ENCODE measurements around the gene DUSP18.
"Not testable (repeated sequence)": the region's sequence is repeated elsewhere in the genome, so short reads cannot be mapped to it uniquely, and the experiment has no call there.

Gene DUSP18

DNA sequence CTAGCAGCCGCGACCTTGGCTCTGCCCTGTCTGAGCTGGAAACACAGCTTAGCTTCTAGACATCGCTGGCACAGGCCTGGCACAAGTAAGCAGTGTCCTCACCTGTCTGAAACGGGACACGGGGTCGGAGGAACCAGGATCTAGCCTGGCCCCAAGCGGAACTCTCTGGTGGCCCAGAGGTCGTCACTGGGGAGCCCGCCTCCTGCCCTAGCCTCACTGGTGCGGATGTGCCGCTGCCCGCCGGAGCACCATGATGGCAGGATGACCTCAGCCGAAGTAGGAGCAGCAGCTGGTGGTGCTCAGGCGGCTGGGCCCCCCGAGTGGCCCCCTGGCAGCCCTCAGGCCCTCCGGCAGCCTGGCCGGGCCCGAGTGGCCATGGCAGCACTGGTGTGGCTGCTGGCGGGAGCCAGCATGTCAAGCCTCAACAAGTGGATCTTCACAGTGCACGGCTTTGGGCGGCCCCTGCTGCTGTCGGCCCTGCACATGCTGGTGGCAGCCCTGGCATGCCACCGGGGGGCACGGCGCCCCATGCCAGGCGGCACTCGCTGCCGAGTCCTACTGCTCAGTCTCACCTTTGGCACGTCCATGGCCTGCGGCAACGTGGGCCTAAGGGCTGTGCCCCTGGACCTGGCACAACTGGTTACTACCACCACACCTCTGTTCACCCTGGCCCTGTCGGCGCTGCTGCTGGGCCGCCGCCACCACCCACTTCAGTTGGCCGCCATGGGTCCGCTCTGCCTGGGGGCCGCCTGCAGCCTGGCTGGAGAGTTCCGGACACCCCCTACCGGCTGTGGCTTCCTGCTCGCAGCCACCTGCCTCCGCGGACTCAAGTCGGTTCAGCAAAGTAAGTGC lies 31.2 kb downstream of the DUSP18 start:
- DNase-seq, result peak; percentile 30

DNA sequence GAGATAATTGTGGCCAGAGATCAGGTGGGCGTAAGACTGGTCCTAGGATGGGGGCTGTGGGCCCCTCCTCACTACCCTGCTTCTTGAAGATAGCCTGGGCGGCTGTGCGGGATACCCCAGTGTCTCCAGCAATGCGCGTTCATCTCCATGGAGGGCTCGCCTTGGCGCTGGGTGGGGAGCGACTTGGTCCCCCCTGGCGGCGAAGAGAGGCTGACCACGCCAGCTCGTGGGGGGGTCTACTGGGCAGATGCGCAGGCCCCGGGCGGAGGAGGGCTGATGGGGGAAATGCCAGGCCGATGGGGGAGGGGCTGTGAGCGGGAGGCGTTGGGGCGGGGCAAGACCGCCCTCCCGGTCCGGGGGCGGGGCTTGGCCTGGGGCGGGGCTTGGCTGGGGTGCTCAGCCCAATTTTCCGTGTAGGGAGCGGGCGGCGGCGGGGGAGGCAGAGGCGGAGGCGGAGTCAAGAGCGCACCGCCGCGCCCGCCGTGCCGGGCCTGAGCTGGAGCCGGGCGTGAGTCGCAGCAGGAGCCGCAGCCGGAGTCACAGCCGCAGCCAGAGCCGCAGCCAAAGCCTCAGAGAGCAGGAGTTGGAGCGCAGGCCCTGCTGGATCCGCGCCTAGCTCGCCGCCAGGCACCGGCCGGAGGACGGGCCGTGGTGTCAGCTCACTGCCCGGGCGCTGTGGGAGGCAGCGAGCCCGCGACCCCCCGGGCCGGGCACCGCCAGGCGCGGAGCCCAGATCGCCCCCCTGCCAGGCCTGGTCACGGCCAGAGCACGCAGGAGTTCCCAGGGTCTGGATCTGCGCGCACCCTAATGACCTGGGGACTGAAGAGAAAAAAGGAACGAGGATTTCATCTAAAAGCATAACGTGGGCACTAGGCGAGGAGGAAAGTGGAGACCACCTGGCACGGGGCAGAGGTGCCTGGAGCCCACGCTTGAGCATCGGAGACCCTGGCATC lies 32.1 kb downstream of the DUSP18 start, which contains the start of gene SLC35E4:
SLC35E4 (plus strand) TSS at position 509 of the 953 bp plus-strand sequence. CDS start 670 bp downstream, outside the sequence.
- DNase-seq, result peak; percentile 98

DNA sequence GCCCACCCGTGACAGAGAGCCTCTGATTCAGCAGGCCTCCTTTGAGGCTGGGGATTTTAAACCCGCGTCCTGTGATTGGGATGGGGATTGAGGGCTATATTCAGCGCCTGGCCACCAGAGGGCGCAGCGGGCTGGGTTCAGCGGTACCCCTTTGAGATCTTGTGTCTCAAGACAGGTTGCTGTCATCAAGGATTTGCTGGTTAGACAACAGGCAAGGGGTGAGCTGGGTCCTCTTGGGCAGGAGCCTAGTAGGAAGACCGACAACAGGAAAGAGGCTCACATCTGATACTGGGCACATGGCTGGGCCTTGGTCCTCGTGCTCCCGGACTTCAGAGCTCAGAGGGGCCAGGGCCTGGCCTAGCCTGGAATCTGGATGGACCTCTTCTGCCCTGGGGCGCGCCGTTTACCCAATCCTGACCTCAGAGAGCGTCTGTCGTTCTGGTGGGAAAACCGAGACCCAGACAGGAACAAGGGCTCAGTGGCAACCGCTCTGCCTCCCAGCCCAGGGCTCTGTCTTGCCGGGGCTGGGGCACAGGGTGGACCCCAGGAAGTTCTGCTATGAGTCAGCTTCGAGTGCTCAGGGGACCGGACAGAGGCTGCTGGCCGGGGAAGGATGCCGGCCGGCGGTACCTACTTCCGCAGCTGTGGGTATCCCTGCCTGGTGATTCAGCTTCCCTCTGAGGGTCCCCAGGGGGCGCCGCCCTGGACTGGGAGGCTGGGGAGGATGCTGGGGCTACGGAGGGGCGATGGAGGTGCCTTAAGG lies 33.0 kb downstream of the DUSP18 start:
- peak; percentile 94 for DNase-seq

DNA sequence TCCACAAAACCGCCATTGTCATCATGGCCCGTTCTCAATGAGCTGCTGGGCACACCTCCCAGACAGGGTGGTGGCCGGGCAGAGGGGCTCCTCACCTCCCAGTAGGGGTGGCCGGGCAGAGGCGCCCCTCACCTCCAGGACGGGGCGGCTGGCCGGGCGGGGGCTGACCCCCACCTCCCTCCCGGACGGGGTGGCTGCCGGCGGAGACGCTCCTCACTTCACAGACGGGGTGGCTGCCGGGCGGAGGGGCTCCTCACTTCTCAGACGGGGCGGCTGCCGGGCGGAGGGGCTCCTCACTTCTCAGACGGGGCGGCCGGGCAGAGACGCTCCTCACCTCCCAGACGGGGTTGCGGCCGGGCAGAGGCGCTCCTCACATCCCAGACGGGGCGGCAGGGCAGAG lies 36.2 kb downstream of the DUSP18 start:
- DNase-seq, result not testable (repeated sequence)

DNA sequence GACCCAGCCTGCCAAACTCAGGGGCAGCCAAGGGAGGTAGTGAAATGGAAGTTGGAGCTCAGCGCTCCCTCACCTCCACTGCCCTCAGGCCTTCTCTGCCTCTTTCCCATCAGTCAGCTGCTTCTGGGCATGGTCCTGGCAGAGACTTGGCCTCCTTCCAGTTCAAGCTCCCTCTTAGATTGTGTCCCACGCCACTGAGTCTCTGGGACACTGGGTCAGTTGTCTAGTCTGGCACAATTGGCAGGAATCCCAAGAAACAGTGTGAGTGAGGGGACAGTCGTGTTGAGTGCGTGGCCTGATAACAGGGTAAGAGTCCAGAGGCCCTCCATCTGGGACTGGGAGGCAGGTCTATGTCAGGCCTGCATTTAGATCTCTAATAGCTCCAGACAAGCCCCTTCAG lies 39.2 kb downstream of the DUSP18 start:
- no peak for DNase-seq

GRCh38 chr22:30627471-30627870 lies 40.2 kb downstream of the DUSP18 start:
- DNase-seq, result no peak

DNA sequence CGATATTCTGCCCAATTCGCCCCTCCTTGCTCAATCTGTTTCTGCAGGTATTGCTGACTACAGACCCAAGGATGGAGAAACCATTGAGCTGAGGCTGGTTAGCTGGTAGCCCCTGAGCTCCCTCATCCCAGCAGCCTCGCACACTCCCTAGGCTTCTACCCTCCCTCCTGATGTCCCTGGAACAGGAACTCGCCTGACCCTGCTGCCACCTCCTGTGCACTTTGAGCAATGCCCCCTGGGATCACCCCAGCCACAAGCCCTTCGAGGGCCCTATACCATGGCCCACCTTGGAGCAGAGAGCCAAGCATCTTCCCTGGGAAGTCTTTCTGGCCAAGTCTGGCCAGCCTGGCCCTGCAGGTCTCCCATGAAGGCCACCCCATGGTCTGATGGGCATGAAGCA lies 41.3 kb downstream of the DUSP18 start:
- no peak for DNase-seq

- not testable (repeated sequence) for DNase-seq
Measured at GRCh38 chr22:30619909-30620308, 47.8 kb downstream of the DUSP18 start.

DNA sequence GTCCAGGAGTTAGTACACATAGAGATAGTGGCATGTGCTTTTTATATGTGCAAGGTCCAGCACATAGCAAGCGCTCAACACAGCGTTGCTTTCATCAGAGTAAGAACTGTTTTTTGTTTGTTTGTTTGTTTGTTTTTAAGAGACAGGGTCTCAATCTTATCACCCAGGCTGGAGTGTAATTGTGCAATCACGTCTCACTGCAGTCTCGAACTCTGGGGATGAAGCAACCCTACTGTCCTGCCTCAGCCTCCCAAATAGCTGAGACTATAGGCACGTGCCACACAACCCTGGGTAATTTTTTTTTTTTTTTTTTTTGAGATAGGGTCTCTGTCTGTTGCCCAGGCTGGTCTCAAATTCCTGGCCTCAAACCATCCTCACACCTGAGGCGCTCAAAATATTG lies 49.9 kb downstream of the DUSP18 start:
- DNase-seq, result no peak

DNA sequence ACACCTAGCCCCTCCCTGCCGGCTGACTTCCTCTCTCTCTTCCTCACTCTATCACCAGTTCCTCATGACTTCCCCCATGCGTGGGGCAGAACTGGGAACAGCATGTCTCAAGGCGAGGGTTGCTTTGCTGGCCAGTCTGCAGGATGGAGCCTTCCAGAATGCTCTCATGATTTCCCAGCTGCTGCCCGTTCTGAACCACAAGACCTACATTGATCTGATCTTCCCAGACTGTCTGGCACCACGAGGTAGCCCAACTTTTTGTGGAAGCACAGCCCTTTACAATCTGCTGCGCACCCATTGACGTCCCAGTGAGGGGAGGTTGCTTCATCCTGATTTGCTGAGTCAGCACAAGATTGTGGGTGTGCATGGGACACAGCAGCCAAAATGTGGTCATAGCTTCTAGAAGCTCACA lies 52.1 kb downstream of the DUSP18 start:
- DNase-seq, result no peak

DNA sequence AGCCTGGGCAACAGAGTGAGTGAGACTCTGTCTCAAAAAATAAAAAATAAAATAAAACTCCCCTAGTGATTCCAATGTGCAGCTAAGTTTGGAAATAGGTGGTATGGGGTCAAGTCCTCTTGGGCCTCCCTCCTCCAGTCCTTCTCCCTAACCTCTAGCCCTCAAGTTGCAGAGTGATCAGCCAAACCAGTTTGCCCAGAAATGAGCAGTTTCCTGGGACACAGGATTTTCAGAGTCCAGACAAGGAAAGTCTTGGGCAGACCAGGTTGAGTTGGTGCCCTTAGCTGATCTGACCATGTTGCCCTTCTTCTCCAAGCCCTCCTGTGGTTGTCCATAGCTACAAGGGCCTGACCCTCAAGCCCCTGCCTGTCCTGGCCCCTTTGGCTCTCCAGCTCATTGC lies 52.8 kb downstream of the DUSP18 start:
- DNase-seq, result no peak

DNA sequence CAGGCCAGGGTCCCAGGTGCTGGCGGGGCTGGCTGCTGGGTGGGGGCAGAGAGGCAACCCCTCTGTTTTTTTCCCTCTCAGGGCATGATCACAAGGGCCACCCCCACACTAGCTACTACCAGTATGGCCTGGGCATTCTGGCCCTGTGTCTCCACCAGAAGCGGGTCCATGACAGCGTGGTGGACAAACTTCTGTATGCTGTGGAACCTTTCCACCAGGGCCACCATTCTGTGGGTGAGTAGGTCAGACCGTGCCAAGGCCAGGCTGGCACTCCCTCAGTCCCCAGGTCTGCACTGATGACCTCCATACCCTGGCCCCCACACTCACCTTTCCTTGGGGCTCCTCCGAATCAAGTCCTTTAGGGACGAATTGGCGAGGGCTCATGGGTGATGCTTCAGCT lies 53.4 kb downstream of the DUSP18 start:
- no peak for DNase-seq

- no peak for DNase-seq
Measured at GRCh38 chr22:30612789-30613188, 54.9 kb downstream of the DUSP18 start.
